PFSK-1 (cell line): ENCODE results near the gene AMPD3.

ENCODE experiments used
- FOXP2 ChIP-seq: optimal IDR thresholded peaks from 2 replicates; pipeline ENCODE3; 2011; ENCODE audit warnings: borderline replicate concordance, control low read depth, inconsistent platforms; ENCODE audit not compliant: insufficient read depth; ENCODE audit errors: extremely low read length, extremely low read depth
- POLR2AphosphoS5 ChIP-seq: IDR thresholded peaks from 2 replicates; pipeline ENCODE4 v1.6.1; 2012; ENCODE audit warnings: low read depth, mild to moderate bottlenecking, control low read depth, low read length, moderate library complexity
- TAF1 ChIP-seq: IDR thresholded peaks from 2 replicates; pipeline ENCODE4 v1.6.1; 2012; ENCODE audit warnings: low read length, control low read depth, borderline replicate concordance; ENCODE audit not compliant: insufficient read depth

- no peak for TF ChIP-seq POLR2AphosphoS5
- no peak for TF ChIP-seq TAF1
- TF ChIP-seq FOXP2: no peak
These were observed 798 bp downstream of the AMPD3 start for GRCh38 chr11:10455637-10456487.
